Measurements from ENCODE around the gene USP2. TPM values are rescaled to one million over a fixed set of nuclear protein-coding genes. Genes with fewer than 3 reads are reported as not detected.
"Not testable (repeated sequence)": the region's sequence is repeated elsewhere in the genome, so short reads cannot be mapped to it uniquely, and the experiment has no call there.

USP2 gene
- total and polyA plus RNA-seq, 2 donors (not counting 1 experiment from before 2014, with no cell fraction given) = 0.66 to 2.3 TPM

DNA sequence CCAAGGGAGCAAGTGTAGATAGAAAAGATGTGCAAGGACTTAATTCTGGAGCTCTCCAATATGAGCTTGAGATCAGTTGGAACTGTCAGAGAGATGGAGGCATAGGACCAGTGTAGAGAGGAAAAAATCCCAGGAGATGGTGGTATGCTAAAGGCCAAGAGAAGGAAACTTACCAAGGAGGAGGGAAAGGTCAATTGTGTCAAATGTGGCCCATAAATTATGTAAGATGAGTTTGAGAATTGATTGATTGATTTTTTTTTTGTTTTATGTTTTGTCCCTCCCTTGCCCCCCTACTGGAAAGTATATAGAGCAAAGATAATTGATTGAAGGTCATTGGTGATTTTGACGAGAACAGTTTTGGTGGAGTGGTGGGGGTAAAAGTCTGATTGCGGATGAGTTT is 2.8 kb upstream of the USP2 start:
- no peaks in the 10 kb centered on the region for H3K9me3 ChIP-seq (ENCODE audit: control insufficient read depth, insufficient read depth, low read depth, low read length)
- TF ChIP-seq, protein P1, sequence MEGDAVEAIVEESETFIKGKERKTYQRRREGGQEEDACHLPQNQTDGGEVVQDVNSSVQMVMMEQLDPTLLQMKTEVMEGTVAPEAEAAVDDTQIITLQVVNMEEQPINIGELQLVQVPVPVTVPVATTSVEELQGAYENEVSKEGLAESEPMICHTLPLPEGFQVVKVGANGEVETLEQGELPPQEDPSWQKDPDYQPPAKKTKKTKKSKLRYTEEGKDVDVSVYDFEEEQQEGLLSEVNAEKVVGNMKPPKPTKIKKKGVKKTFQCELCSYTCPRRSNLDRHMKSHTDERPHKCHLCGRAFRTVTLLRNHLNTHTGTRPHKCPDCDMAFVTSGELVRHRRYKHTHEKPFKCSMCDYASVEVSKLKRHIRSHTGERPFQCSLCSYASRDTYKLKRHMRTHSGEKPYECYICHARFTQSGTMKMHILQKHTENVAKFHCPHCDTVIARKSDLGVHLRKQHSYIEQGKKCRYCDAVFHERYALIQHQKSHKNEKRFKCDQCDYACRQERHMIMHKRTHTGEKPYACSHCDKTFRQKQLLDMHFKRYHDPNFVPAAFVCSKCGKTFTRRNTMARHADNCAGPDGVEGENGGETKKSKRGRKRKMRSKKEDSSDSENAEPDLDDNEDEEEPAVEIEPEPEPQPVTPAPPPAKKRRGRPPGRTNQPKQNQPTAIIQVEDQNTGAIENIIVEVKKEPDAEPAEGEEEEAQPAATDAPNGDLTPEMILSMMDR (conservative IDR thresholded peaks at IDR 0.05 in 1 of 2, IDR thresholded peaks at IDR 0.05 in 1 of 2; ENCODE audit: low read depth in 1 of 2, low read length in 2 of 2) = no peak
- no peak for TF ChIP-seq EZH2 (IDR thresholded peaks at IDR 0.05; ENCODE audit: low read length, missing control alignments)
- H3K36me3 ChIP-seq (ENCODE audit: control insufficient read depth, insufficient read depth, low read length) = no peaks in the 10 kb centered on the region
- H3K79me2 ChIP-seq (ENCODE audit: control insufficient read depth, insufficient read depth, low read length) = no peaks in the 10 kb centered on the region
- no peak overlapping the region for H2AFZ ChIP-seq (ENCODE audit: low read length)
- H4K20me1 ChIP-seq (ENCODE audit: control insufficient read depth, extremely low read depth, insufficient read depth, low read length) = no peaks in the 10 kb centered on the region
- H3K4me3 ChIP-seq (replicated peaks in 1 of 4; ENCODE audit: control extremely low read depth in 1 of 4, insufficient read depth in 1 of 4, low read depth in 3 of 4, low read length in 4 of 4) = no peak overlapping the region
- H3K27ac ChIP-seq (ENCODE audit: insufficient read depth, low read length) = no peak overlapping the region
- H3K27me3 ChIP-seq (ENCODE audit: control insufficient read depth, insufficient read depth, low read length) = peaks cover 14% of the 10 kb centered on the region
- H3K4me1 ChIP-seq (ENCODE audit: control insufficient read depth, extremely low read depth, insufficient read depth, low read length) = peaks cover 6% of the 10 kb centered on the region
- no peak for DNase-seq (ENCODE audit: low read depth in 2 of 2)
- H3K9ac ChIP-seq (ENCODE audit: insufficient read depth, low read length) = no peak overlapping the region
- no peak overlapping the region for H3K4me2 ChIP-seq (ENCODE audit: extremely low read depth, insufficient read depth, low read length)

DNA sequence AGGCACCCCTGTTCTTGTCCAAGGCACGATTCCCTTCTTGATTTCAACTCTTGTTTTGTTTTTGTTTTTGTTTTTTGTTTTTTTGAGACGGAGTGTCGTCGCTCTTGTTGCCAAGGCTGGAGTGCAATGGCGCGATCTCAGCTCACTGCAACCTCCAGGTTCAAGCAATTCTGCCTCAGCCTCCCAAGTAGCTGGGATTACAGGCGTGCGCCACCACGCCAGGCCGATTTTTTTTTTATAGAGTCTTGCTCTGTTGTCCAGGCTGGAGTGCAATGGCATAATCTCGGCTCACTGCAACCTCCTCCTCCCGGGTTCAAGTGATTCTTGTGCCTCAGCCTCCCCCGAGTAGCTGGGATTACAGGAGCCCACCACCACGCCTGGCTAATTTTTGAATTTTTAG is 1.0 kb upstream of the USP2 start:
- H3K4me3 ChIP-seq (replicated peaks in 1 of 4; ENCODE audit: control extremely low read depth in 1 of 4, insufficient read depth in 1 of 4, low read depth in 3 of 4, low read length in 4 of 4) = peak overlapping the region in 1 of 4 experiments; percentile 81
- not testable (repeated sequence) for H3K27me3 ChIP-seq (ENCODE audit: control insufficient read depth, insufficient read depth, low read length); H3K4me2 ChIP-seq (ENCODE audit: extremely low read depth, insufficient read depth, low read length); H3K36me3 ChIP-seq (ENCODE audit: control insufficient read depth, insufficient read depth, low read length); H3K79me2 ChIP-seq (ENCODE audit: control insufficient read depth, insufficient read depth, low read length); H2AFZ ChIP-seq (ENCODE audit: low read length); H3K9me3 ChIP-seq (ENCODE audit: control insufficient read depth, insufficient read depth, low read depth, low read length); H3K27ac ChIP-seq (ENCODE audit: insufficient read depth, low read length); H4K20me1 ChIP-seq (ENCODE audit: control insufficient read depth, extremely low read depth, insufficient read depth, low read length); H3K4me1 ChIP-seq (ENCODE audit: control insufficient read depth, extremely low read depth, insufficient read depth, low read length); DNase-seq (ENCODE audit: low read depth in 2 of 2); H3K9ac ChIP-seq (ENCODE audit: insufficient read depth, low read length)

DNA sequence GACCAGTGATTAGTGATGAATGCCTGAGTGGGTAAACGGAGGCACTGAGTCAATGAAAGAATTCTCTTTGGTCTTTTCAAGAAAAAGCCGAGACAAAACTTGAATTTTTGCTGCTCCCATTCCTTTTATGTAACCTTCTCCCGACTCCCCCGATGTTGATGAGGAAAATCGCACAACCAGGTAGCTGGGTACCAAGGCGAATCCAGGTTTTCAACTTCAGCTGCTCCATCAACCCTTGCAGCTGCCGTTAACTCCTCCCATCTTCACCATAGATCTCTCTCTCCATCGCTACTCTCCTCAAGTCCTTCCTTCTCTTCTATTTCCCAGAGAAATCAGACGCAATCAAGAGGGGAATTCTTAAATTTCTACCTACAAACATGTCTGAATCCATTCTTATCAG is 611 bp upstream of the USP2 start:
- Histone ChIP-seq H4K20me1 (ENCODE audit: control insufficient read depth, extremely low read depth, insufficient read depth, low read length) (no peaks in the 10 kb centered on the region), H3K4me2 (ENCODE audit: extremely low read depth, insufficient read depth, low read length) (peak overlapping the region; percentile 98), H3K27ac (ENCODE audit: insufficient read depth, low read length) (peak overlapping the region; percentile 46), H3K4me3 (replicated peaks in 1 of 4; ENCODE audit: control extremely low read depth in 1 of 4, insufficient read depth in 1 of 4, low read depth in 3 of 4, low read length in 4 of 4) (peak overlapping the region; percentile 43 to 81 (median 59)), H3K9me3 (ENCODE audit: control insufficient read depth, insufficient read depth, low read depth, low read length) (no peaks in the 10 kb centered on the region), H3K79me2 (ENCODE audit: control insufficient read depth, insufficient read depth, low read length) (no peaks in the 10 kb centered on the region), H2AFZ (ENCODE audit: low read length) (peak overlapping the region; percentile 40), H3K9ac (ENCODE audit: insufficient read depth, low read length) (peak overlapping the region; percentile 21), H3K36me3 (ENCODE audit: control insufficient read depth, insufficient read depth, low read length) (no peaks in the 10 kb centered on the region), H3K27me3 (ENCODE audit: control insufficient read depth, insufficient read depth, low read length) (peaks cover 8% of the 10 kb centered on the region), H3K4me1 (ENCODE audit: control insufficient read depth, extremely low read depth, insufficient read depth, low read length) (peaks cover 11% of the 10 kb centered on the region)
- no peak for TF ChIP-seq EZH2 (IDR thresholded peaks at IDR 0.05; ENCODE audit: low read length, missing control alignments)
- TF ChIP-seq, protein P1 (conservative IDR thresholded peaks at IDR 0.05 in 1 of 2, IDR thresholded peaks at IDR 0.05 in 1 of 2; ENCODE audit: low read depth in 1 of 2, low read length in 2 of 2) = no peak
- no peak for DNase-seq (ENCODE audit: low read depth in 2 of 2)
